Hepatocyte (in vitro differentiated cells): ENCODE data around the gene MROH2A.

Source experiments
- CTCF ChIP-seq: fragments of 200-600 bp; sonication (generic); IDR thresholded peaks from 2 replicates; pipeline ENCODE4 v1.5.1; 2016; ENCODE audit warnings: antibody characterized with exemption, mild to moderate bottlenecking; ENCODE audit not compliant: poor library complexity
- EZH2 ChIP-seq: fragments of 200-600 bp; sonication (generic); IDR thresholded peaks from 2 replicates; pipeline ENCODE4 v1.6.1; 2016; ENCODE audit warnings: antibody characterized with exemption, mild to moderate bottlenecking, borderline replicate concordance
- EZH2phosphoT487 ChIP-seq: fragments of 200-600 bp; sonication (generic); IDR thresholded peaks from one replicate; pipeline ENCODE4 v1.6.1; 2018; ENCODE audit warnings: antibody characterized with exemption, mild to moderate bottlenecking, low read depth, moderate library complexity; ENCODE audit not compliant: unreplicated experiment, severe bottlenecking

DNA sequence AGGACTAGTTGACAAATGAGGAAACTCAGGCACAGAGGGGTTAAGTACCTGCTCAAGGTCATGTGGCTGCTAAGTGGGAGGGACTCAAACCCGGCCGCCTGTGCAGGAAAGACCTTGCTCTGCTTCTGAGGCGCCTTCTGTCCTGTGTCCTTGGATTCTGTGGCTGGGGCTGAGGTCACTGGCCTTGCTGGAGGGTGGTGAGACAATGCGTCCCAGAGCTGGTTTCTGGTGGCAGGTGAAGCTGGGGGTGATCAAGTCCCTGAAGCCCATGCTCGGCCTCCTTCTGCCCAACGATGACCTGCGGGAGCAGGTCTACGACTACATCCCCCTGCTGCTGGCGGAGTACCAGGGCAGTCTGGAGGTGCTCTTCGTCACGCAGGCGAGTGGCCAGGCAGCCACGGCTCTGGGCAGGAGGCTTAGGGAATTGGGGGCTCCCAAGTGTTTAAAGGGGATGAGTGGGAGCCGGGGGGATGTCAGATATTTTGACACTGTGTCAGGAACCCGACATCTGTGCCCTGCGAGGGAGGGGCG lies 16.1 kb downstream of the MROH2A start:
- TF ChIP-seq CTCF (no peak), EZH2 (no peak), EZH2phosphoT487 (no peak)
